WI38 (cell line): ENCODE measurements around the gene SLC6A13.
"Not testable (repeated sequence)": the region's sequence is repeated elsewhere in the genome, so short reads cannot be mapped to it uniquely, and the experiment has no call there.

Source experiments
- H3K4me3 ChIP-seq: 2 replicates; pipeline ENCODE4 v1.5.1; 2011; ENCODE audit warnings: low read depth, mild to moderate bottlenecking, control low read depth, low read length
- CTCF ChIP-seq: IDR thresholded peaks from 2 replicates; pipeline ENCODE4 v1.5.1; 2012; ENCODE audit warnings: low read depth, mild to moderate bottlenecking, control low read depth, low read length

The SLC6A13 gene

GRCh38 chr12:262817-263216, at the start of gene SLC6A13:
SLC6A13 (minus strand) TSS chr12:262836; CDS start chr12:260052, 2,784 bp downstream.
- TF ChIP-seq CTCF = no peak
- no peak within 1 kb of the TSS for H3K4me3 ChIP-seq

DNA sequence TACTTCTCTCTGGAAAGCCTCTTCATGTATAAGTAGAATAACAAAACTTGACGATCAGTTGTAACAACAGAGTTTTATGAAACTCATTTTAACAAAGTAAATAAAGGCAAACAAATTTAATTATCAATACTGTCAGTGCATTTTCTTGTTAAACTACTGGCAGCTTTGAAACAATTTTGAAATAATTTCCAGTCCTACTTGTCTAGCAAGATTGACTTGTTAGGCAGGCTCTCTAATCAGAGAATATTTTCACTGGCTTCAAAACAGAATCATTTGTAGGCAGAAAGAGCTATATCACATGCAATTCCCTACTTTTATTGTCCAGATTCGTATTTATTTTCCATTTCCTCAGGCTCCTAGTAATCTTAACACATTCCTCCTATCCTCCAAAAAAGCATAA, 45.9 kb upstream of the SLC6A13 start:
- no peak overlapping the region for H3K4me3 ChIP-seq
- no peak for TF ChIP-seq CTCF

DNA sequence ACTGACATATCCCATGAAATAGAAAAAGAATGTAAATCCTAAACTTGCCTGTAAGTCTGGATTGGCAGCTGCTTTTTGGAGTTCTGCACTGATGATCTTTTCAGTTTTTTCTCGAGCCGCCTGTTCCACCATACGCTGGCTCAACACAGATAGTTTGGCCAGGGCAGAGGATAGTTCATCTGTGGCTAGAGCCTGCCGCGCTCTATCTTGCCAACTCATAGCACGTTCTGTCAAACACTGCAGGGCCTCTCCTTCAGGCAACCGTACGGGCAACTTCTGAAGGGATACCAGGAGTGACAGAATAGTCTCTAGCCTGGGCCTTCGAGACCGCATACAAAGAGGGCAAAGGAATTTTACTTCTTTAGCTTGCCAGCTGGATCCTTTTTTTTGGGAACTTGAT, 44.8 kb upstream of the SLC6A13 start:
- TF ChIP-seq CTCF = no peak
- H3K4me3 ChIP-seq = no peak overlapping the region

- H3K4me3 ChIP-seq = no peak overlapping the region
- TF ChIP-seq CTCF = no peak
Observed at GRCh38 chr12:304805-305204, 42.2 kb upstream of the SLC6A13 start.

DNA sequence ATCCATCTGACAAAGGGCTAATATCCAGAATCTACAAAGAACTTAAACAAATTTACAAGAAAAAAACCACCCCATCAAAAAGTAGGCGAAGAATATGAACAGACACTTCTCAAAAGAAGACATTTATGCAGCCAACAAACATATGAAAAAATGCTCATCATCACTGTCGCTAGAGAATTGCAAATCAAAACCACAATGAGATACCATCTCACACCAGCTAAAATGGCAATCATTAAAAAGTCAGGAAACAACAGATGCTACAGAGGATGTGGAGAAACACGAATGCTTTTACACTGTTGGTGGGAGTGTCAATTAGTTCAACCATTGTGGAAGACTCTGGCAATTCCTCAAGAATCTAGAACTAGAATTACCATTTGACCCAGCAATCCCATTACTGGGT, 40.1 kb upstream of the SLC6A13 start:
- not testable (repeated sequence) for H3K4me3 ChIP-seq

DNA sequence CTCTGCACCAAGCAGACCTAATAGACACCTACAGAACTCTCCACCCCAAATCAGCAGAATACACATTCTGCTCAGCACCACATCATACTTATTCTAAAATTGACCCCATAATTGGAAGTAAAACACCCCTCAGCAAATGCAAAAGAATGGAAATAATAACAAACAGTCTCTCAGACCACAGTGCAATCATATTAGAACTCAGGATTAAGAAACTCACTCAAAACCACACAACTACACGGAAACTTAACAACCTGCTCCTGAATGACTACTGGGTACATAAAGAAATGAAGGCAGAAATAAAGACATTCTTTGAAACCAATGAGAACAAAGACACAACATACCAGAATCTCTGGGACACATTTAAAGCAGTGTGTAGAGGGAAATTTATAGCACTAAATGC, 37.5 kb upstream of the SLC6A13 start:
- H3K4me3 ChIP-seq = not testable (repeated sequence)

DNA sequence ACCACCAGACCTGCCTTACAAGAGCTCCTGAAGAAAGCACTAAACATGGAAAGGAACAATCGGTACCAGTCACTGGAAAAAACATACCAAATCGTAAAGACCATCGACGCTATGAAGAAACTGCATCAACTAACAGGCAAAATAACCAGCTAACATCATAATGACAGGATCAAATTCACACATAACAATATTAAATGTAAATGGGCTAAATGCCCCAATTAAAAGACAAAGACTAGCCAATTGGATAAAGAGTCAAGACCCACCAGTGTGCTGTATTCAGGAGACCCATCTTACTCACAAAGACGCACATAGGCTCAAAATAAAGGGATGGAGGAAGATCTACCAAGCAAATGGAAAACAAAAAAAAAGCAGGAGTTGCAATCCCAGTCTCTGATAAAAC, 36.9 kb upstream of the SLC6A13 start:
- not testable (repeated sequence) for H3K4me3 ChIP-seq

DNA sequence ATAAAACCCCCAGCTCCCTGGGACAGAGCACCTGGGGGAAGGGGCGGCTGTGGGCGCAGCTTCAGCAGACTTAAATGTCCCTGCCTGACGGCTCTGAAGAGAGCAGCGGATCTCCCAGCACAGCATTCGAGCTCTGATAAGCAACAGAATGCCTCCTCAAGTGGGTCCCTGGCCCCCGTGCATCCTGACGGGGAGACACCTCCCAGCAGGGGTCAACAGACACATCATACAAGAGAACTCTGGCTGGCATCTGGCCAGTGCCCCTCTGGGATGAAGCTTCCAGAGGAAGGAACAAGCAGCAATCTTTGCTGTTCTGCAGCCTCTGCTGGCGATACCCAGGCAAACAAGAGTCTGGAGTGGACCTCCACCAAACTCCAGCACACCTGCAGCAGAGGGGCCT, 35.4 kb upstream of the SLC6A13 start:
- not testable (repeated sequence) for H3K4me3 ChIP-seq

DNA sequence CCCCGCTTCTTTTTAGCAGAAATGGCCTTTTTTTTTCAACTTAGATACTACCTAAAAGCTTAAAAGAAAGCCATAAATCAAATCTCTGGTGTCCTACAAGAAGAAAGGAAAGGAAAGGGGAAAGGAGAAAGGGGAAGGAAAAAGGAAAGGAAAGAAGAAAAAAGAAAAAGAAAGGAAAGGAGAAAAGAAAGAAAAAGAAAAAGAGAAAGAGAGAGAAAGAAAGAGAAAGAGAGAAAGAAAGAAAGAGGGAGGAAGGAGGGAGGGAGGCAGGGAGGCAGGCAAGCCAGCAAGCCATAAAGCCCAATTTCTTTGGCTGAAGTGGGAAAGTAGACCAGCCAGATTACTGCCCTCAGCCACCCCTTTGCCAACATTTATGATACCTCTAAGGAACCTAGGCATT, 32.5 kb upstream of the SLC6A13 start:
- no peak overlapping the region for H3K4me3 ChIP-seq
- no peak for TF ChIP-seq CTCF

- TF ChIP-seq CTCF = no peak
- H3K4me3 ChIP-seq = no peak overlapping the region
Observed at GRCh38 chr12:293199-293598, 30.6 kb upstream of the SLC6A13 start.
